ENCODE measurements around the gene G6PD. TPM values are rescaled to one million over a fixed set of nuclear protein-coding genes. Genes with fewer than 3 reads are reported as not detected.

Gene G6PD
- total and polyA plus RNA-seq, 2 experiments from 2014 or later, result 44.3 to 55.0 TPM

- Histone ChIP-seq H2AFZ (no peak overlapping the region), H3K27me3 (replicated peaks; ENCODE audit: insufficient read depth) (no peaks in the 10 kb centered on the region), H3K79me2 (ENCODE audit: insufficient read depth) (no peaks in the 10 kb centered on the region), H3K4me2 (ENCODE audit: unreplicated experiment) (no peak overlapping the region), H3F3A (ENCODE audit: insufficient read depth) (no peaks in the 10 kb centered on the region), H4K20me1 (ENCODE audit: insufficient read depth) (no peaks in the 10 kb centered on the region), H3K9ac (no peak overlapping the region), H3K4me1 (ENCODE audit: insufficient read depth) (no peaks in the 10 kb centered on the region), H3K36me3 (ENCODE audit: low read depth) (no peaks in the 10 kb centered on the region), H3K9me2 (ENCODE audit: insufficient read depth) (no peaks in the 10 kb centered on the region), H3K4me3 (no peak overlapping the region), H3K9me3 (ENCODE audit: low read depth) (no peaks in the 10 kb centered on the region), H3K27ac (no peak overlapping the region)
- WGBS, 2 experiments (ENCODE audit: low coverage in 1 of 2, low lambda C conversion rate in 2 of 2, missing lambda C conversion rate in 2 of 2), result 32% methylated on average over 15 of the region's 16 CpGs; no CpG with 5 or more reads in 1 of the 2 experiments
- no peak for TF ChIP-seq EZH2 (IDR thresholded peaks at IDR 0.05; ENCODE audit: insufficient read depth, poor library complexity, severe bottlenecking)
- TF ChIP-seq EZH2phosphoT487 (IDR thresholded peaks at IDR 0.05; ENCODE audit: insufficient read depth, low read depth), result no peak
- DNase-seq, result peak; percentile 38
- in situ Hi-C loops (cut with MboI), result no loop called here
These were observed 15.0 kb downstream of the G6PD start for GRCh38 chrX:154531626-154532025.

DNA sequence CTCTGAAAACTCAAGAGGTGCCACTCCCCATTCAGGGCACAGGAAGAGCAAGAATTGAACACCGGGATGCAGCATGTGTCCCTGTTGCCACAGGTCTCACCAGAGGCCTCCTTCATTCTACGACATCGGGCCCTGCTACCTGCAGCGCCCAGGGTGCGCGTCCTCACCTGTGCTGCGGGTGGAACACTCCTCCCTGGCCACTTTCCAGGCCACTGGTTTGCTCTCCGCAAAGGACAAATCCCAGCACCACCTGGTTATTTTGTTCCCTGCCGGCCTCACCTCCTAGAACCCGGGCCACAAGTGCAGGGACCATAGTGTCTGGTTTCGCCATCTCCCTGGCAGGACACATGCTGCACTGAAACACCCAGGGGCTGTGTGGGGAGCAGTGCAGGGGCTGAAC is 16.4 kb downstream of the G6PD start:
- H3K36me3 ChIP-seq (ENCODE audit: low read depth), result no peaks in the 10 kb centered on the region
- no peaks in the 10 kb centered on the region for H3K9me2 ChIP-seq (ENCODE audit: insufficient read depth)
- H3K9ac ChIP-seq, result no peak overlapping the region
- no peaks in the 10 kb centered on the region for H3K4me1 ChIP-seq (ENCODE audit: insufficient read depth)
- H3K4me2 ChIP-seq (ENCODE audit: unreplicated experiment), result no peak overlapping the region
- H2AFZ ChIP-seq, result no peak overlapping the region
- no peak overlapping the region for H3K4me3 ChIP-seq
- no peak overlapping the region for H3K27ac ChIP-seq
- H3K9me3 ChIP-seq (ENCODE audit: low read depth), result no peaks in the 10 kb centered on the region
- H4K20me1 ChIP-seq (ENCODE audit: insufficient read depth), result no peaks in the 10 kb centered on the region
- no peaks in the 10 kb centered on the region for H3K27me3 ChIP-seq (replicated peaks; ENCODE audit: insufficient read depth)
- in situ Hi-C loops (cut with MboI), result no loop called here
- H3F3A ChIP-seq (ENCODE audit: insufficient read depth), result no peaks in the 10 kb centered on the region
- no peak for DNase-seq
- no peaks in the 10 kb centered on the region for H3K79me2 ChIP-seq (ENCODE audit: insufficient read depth)
- TF ChIP-seq EZH2 (IDR thresholded peaks at IDR 0.05; ENCODE audit: insufficient read depth, poor library complexity, severe bottlenecking) (no peak), EZH2phosphoT487 (IDR thresholded peaks at IDR 0.05; ENCODE audit: insufficient read depth, low read depth) (no peak)
- WGBS, 2 experiments (ENCODE audit: low coverage in 1 of 2, low lambda C conversion rate in 2 of 2, missing lambda C conversion rate in 2 of 2), result 86 to 87% methylated on average over 11 of the region's 11 CpGs

- in situ Hi-C loops (cut with MboI), result no loop called here
- no peaks in the 10 kb centered on the region for H3K79me2 ChIP-seq (ENCODE audit: insufficient read depth)
- DNase-seq, result no peak
These were observed 17.4 kb downstream of the G6PD start for GRCh38 chrX:154529206-154529612.

GRCh38 chrX:154526901-154527675 is 19.6 kb downstream of the G6PD start:
- in situ Hi-C loops (cut with MboI), result no loop called here
- peak overlapping the region; percentile 65 for H3K4me3 ChIP-seq
- H3K36me3 ChIP-seq (ENCODE audit: low read depth), result no peaks in the 10 kb centered on the region
- H3K9ac ChIP-seq, result peak overlapping the region; percentile 75
- no peaks in the 10 kb centered on the region for H3K79me2 ChIP-seq (ENCODE audit: insufficient read depth)
- no peaks in the 10 kb centered on the region for H3K9me2 ChIP-seq (ENCODE audit: insufficient read depth)
- no peaks in the 10 kb centered on the region for H3F3A ChIP-seq (ENCODE audit: insufficient read depth)
- no peaks in the 10 kb centered on the region for H3K27me3 ChIP-seq (replicated peaks; ENCODE audit: insufficient read depth)
- no peaks in the 10 kb centered on the region for H3K9me3 ChIP-seq (ENCODE audit: low read depth)
- 0 to 1% methylated on average over 12 of the region's 15 CpGs for WGBS, 2 experiments (ENCODE audit: low coverage in 1 of 2, low lambda C conversion rate in 2 of 2, missing lambda C conversion rate in 2 of 2)
- TF ChIP-seq EZH2phosphoT487 (IDR thresholded peaks at IDR 0.05; ENCODE audit: insufficient read depth, low read depth) (no peak), EZH2 (IDR thresholded peaks at IDR 0.05; ENCODE audit: insufficient read depth, poor library complexity, severe bottlenecking) (no peak)
- peak overlapping the region; percentile 89 for H3K4me2 ChIP-seq (ENCODE audit: unreplicated experiment)
- peak overlapping the region; percentile 79 for H3K27ac ChIP-seq
- no peaks in the 10 kb centered on the region for H3K4me1 ChIP-seq (ENCODE audit: insufficient read depth)
- H4K20me1 ChIP-seq (ENCODE audit: insufficient read depth), result no peaks in the 10 kb centered on the region
- peak; percentile 83 for DNase-seq
- peak overlapping the region; percentile 78 for H2AFZ ChIP-seq

More at GRCh38 chrX:154529206-154529612, 17.4 kb downstream of the G6PD start:
- no peak overlapping the region for H2AFZ ChIP-seq
- no peak overlapping the region for H3K4me3 ChIP-seq
- H3K27ac ChIP-seq, result no peak overlapping the region
- no peaks in the 10 kb centered on the region for H3K36me3 ChIP-seq (ENCODE audit: low read depth)
- no peak overlapping the region for H3K4me2 ChIP-seq (ENCODE audit: unreplicated experiment)
- no peaks in the 10 kb centered on the region for H4K20me1 ChIP-seq (ENCODE audit: insufficient read depth)
- no peaks in the 10 kb centered on the region for H3K9me2 ChIP-seq (ENCODE audit: insufficient read depth)
- no peaks in the 10 kb centered on the region for H3F3A ChIP-seq (ENCODE audit: insufficient read depth)
- no peaks in the 10 kb centered on the region for H3K9me3 ChIP-seq (ENCODE audit: low read depth)
- no peaks in the 10 kb centered on the region for H3K4me1 ChIP-seq (ENCODE audit: insufficient read depth)
- no peaks in the 10 kb centered on the region for H3K27me3 ChIP-seq (replicated peaks; ENCODE audit: insufficient read depth)
- H3K9ac ChIP-seq, result no peak overlapping the region
- 66 to 67% methylated on average over 6 of the region's 6 CpGs for WGBS, 2 experiments (ENCODE audit: low coverage in 1 of 2, low lambda C conversion rate in 2 of 2, missing lambda C conversion rate in 2 of 2)
- TF ChIP-seq EZH2 (IDR thresholded peaks at IDR 0.05; ENCODE audit: insufficient read depth, poor library complexity, severe bottlenecking), result no peak
- no peak for TF ChIP-seq EZH2phosphoT487 (IDR thresholded peaks at IDR 0.05; ENCODE audit: insufficient read depth, low read depth)
